ENCODE data around the gene EPAS1.

Gene EPAS1

GRCh38 chr2:46422717-46423394, 125.6 kb downstream of the EPAS1 start:
- no peak overlapping the region for H3K4me3 ChIP-seq (ENCODE audit: low read length)
- no peaks in the 10 kb centered on the region for H3K9me3 ChIP-seq (ENCODE audit: control insufficient read depth, low read length)
- no peaks in the 10 kb centered on the region for H3K4me1 ChIP-seq (ENCODE audit: control insufficient read depth, insufficient read depth, low read length)
- H3K27me3 ChIP-seq (ENCODE audit: control insufficient read depth, insufficient read depth, low read length): no peaks in the 10 kb centered on the region
- H3K9ac ChIP-seq (ENCODE audit: low read length): no peak overlapping the region
- no peaks in the 10 kb centered on the region for H3K36me3 ChIP-seq (ENCODE audit: control insufficient read depth, insufficient read depth, low read length)

- peaks cover 2% of the 10 kb centered on the region for H3K4me1 ChIP-seq (ENCODE audit: control insufficient read depth, insufficient read depth, low read length)
- no peaks in the 10 kb centered on the region for H3K9me3 ChIP-seq (ENCODE audit: control insufficient read depth, low read length)
- no peak overlapping the region for H3K4me3 ChIP-seq (ENCODE audit: low read length)
- H3K36me3 ChIP-seq (ENCODE audit: control insufficient read depth, insufficient read depth, low read length): no peaks in the 10 kb centered on the region
- H3K27me3 ChIP-seq (ENCODE audit: control insufficient read depth, insufficient read depth, low read length): no peaks in the 10 kb centered on the region
- H3K9ac ChIP-seq (ENCODE audit: low read length): no peak overlapping the region
These were observed 127.7 kb downstream of the EPAS1 start for GRCh38 chr2:46424937-46425336.

GRCh38 chr2:46428911-46429436, 131.8 kb downstream of the EPAS1 start:
- Histone ChIP-seq H3K36me3 (ENCODE audit: control insufficient read depth, insufficient read depth, low read length) (no peaks in the 10 kb centered on the region), H3K27me3 (ENCODE audit: control insufficient read depth, insufficient read depth, low read length) (no peaks in the 10 kb centered on the region), H3K4me3 (ENCODE audit: low read length) (no peak overlapping the region), H3K9ac (ENCODE audit: low read length) (no peak overlapping the region), H3K9me3 (ENCODE audit: control insufficient read depth, low read length) (no peaks in the 10 kb centered on the region), H3K4me1 (ENCODE audit: control insufficient read depth, insufficient read depth, low read length) (peaks cover 5% of the 10 kb centered on the region)

- Histone ChIP-seq H3K9me3 (ENCODE audit: control insufficient read depth, low read length) (no peaks in the 10 kb centered on the region), H3K4me1 (ENCODE audit: control insufficient read depth, insufficient read depth, low read length) (peaks cover 5% of the 10 kb centered on the region), H3K27me3 (ENCODE audit: control insufficient read depth, insufficient read depth, low read length) (no peaks in the 10 kb centered on the region), H3K9ac (ENCODE audit: low read length) (no peak overlapping the region), H3K4me3 (ENCODE audit: low read length) (no peak overlapping the region), H3K36me3 (ENCODE audit: control insufficient read depth, insufficient read depth, low read length) (no peaks in the 10 kb centered on the region)
These were observed 133.2 kb downstream of the EPAS1 start for GRCh38 chr2:46430413-46430812.

GRCh38 chr2:46430992-46431391, 133.8 kb downstream of the EPAS1 start:
- H3K27me3 ChIP-seq (ENCODE audit: control insufficient read depth, insufficient read depth, low read length): no peaks in the 10 kb centered on the region

GRCh38 chr2:46431481-46432235, 134.5 kb downstream of the EPAS1 start:
- Histone ChIP-seq H3K27me3 (ENCODE audit: control insufficient read depth, insufficient read depth, low read length) (no peaks in the 10 kb centered on the region), H3K9me3 (ENCODE audit: control insufficient read depth, low read length) (no peaks in the 10 kb centered on the region), H3K4me1 (ENCODE audit: control insufficient read depth, insufficient read depth, low read length) (peaks cover 5% of the 10 kb centered on the region), H3K4me3 (ENCODE audit: low read length) (no peak overlapping the region), H3K9ac (ENCODE audit: low read length) (no peak overlapping the region), H3K36me3 (ENCODE audit: control insufficient read depth, insufficient read depth, low read length) (no peaks in the 10 kb centered on the region)

More at GRCh38 chr2:46430992-46431391, 133.8 kb downstream of the EPAS1 start:
- H3K9ac ChIP-seq (ENCODE audit: low read length): no peak overlapping the region
- no peaks in the 10 kb centered on the region for H3K36me3 ChIP-seq (ENCODE audit: control insufficient read depth, insufficient read depth, low read length)
- H3K9me3 ChIP-seq (ENCODE audit: control insufficient read depth, low read length): no peaks in the 10 kb centered on the region
- peaks cover 5% of the 10 kb centered on the region for H3K4me1 ChIP-seq (ENCODE audit: control insufficient read depth, insufficient read depth, low read length)
- no peak overlapping the region for H3K4me3 ChIP-seq (ENCODE audit: low read length)

- Histone ChIP-seq H3K9ac (ENCODE audit: low read length) (no peak overlapping the region), H3K9me3 (ENCODE audit: control insufficient read depth, low read length) (no peaks in the 10 kb centered on the region), H3K36me3 (ENCODE audit: control insufficient read depth, insufficient read depth, low read length) (no peaks in the 10 kb centered on the region), H3K4me1 (ENCODE audit: control insufficient read depth, insufficient read depth, low read length) (peaks cover 4% of the 10 kb centered on the region), H3K4me3 (ENCODE audit: low read length) (no peak overlapping the region), H3K27me3 (ENCODE audit: control insufficient read depth, insufficient read depth, low read length) (no peaks in the 10 kb centered on the region)
These were observed 137.7 kb downstream of the EPAS1 start for GRCh38 chr2:46434851-46435273.

- Histone ChIP-seq H3K4me1 (ENCODE audit: control insufficient read depth, insufficient read depth, low read length) (no peaks in the 10 kb centered on the region), H3K9ac (ENCODE audit: low read length) (no peak overlapping the region), H3K36me3 (ENCODE audit: control insufficient read depth, insufficient read depth, low read length) (no peaks in the 10 kb centered on the region), H3K4me3 (ENCODE audit: low read length) (no peak overlapping the region), H3K9me3 (ENCODE audit: control insufficient read depth, low read length) (no peaks in the 10 kb centered on the region), H3K27me3 (ENCODE audit: control insufficient read depth, insufficient read depth, low read length) (no peaks in the 10 kb centered on the region)
These were observed 138.1 kb downstream of the EPAS1 start for GRCh38 chr2:46435353-46435752.

GRCh38 chr2:46435796-46436360, 138.7 kb downstream of the EPAS1 start:
- Histone ChIP-seq H3K36me3 (ENCODE audit: control insufficient read depth, insufficient read depth, low read length) (no peaks in the 10 kb centered on the region), H3K27me3 (ENCODE audit: control insufficient read depth, insufficient read depth, low read length) (no peaks in the 10 kb centered on the region), H3K9ac (ENCODE audit: low read length) (no peak overlapping the region), H3K4me1 (ENCODE audit: control insufficient read depth, insufficient read depth, low read length) (no peaks in the 10 kb centered on the region), H3K9me3 (ENCODE audit: control insufficient read depth, low read length) (no peaks in the 10 kb centered on the region), H3K4me3 (ENCODE audit: low read length) (no peak overlapping the region)

Data from mucosa of stomach (tissue), 1 donor.